Activated CD4-positive, CD25-positive, alpha-beta regulatory T cell treated with anti-CD3 and anti-CD28 coated beads, Interleukin-2, amount 50 U/mL, for 24 hours (primary cell): ENCODE results near the gene CAPZA2.
"Not testable (repeated sequence)": the region's sequence is repeated elsewhere in the genome, so short reads cannot be mapped to it uniquely, and the experiment has no call there.

ENCODE experiments used
- ATAC-seq, 2 donors: fragments of 150-1000 bp; cut with Tn5 transposase; one replicate each; pipeline ENCODE4 v1.10.0; 2021; ENCODE audit warnings: mild to moderate bottlenecking in 1 of 2, moderate library complexity in 1 of 2

The CAPZA2 gene

GRCh38 chr7:116955801-116956476, 93.6 kb downstream of the CAPZA2 start:
- peak; percentile 47 to 59 for ATAC-seq

- no peak for ATAC-seq
Observed at GRCh38 chr7:116956477-116956804, 94.1 kb downstream of the CAPZA2 start.

GRCh38 chr7:116957874-116958273, 95.5 kb downstream of the CAPZA2 start:
- ATAC-seq, result no peak

GRCh38 chr7:116961966-116962673, 99.7 kb downstream of the CAPZA2 start:
- not testable (repeated sequence) for ATAC-seq

- no peak for ATAC-seq
Observed at GRCh38 chr7:116963234-116963633, 100.8 kb downstream of the CAPZA2 start.

GRCh38 chr7:116966601-116967000, 104.2 kb downstream of the CAPZA2 start:
- ATAC-seq, result no peak

GRCh38 chr7:116967254-116967922, 105.0 kb downstream of the CAPZA2 start:
- ATAC-seq, result no peak

GRCh38 chr7:116967983-116968382, 105.6 kb downstream of the CAPZA2 start:
- ATAC-seq, result no peak

- ATAC-seq, result no peak
Observed at GRCh38 chr7:116968631-116969030, 106.2 kb downstream of the CAPZA2 start.

GRCh38 chr7:116969371-116969902, 107.0 kb downstream of the CAPZA2 start:
- no peak for ATAC-seq

GRCh38 chr7:116970238-116970910, 108.0 kb downstream of the CAPZA2 start:
- ATAC-seq, result peak in 1 of 2 donors; percentile 53

- ATAC-seq, result peak in 1 of 2 donors; percentile 38
Observed at GRCh38 chr7:116971153-116971552, 108.8 kb downstream of the CAPZA2 start.
